ENCODE measurements around the gene OR10X1.

The OR10X1 gene

GRCh38 chr1:158554352-158554751 lies 25.3 kb downstream of the OR10X1 start, which contains the start of gene OR6Y1:
Gene OR6Y1, minus strand, starts transcription at chr1:158554405. Its CDS starts 6,300 bp downstream, at chr1:158548105.
- H3K4me3 ChIP-seq (ENCODE audit: control insufficient read depth, low read depth, low read length) = no peak within 1 kb of the TSS
- DNase-seq (ENCODE audit: low read depth) = no peak
- TF ChIP-seq, protein P1, sequence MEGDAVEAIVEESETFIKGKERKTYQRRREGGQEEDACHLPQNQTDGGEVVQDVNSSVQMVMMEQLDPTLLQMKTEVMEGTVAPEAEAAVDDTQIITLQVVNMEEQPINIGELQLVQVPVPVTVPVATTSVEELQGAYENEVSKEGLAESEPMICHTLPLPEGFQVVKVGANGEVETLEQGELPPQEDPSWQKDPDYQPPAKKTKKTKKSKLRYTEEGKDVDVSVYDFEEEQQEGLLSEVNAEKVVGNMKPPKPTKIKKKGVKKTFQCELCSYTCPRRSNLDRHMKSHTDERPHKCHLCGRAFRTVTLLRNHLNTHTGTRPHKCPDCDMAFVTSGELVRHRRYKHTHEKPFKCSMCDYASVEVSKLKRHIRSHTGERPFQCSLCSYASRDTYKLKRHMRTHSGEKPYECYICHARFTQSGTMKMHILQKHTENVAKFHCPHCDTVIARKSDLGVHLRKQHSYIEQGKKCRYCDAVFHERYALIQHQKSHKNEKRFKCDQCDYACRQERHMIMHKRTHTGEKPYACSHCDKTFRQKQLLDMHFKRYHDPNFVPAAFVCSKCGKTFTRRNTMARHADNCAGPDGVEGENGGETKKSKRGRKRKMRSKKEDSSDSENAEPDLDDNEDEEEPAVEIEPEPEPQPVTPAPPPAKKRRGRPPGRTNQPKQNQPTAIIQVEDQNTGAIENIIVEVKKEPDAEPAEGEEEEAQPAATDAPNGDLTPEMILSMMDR (conservative IDR thresholded peaks at IDR 0.05; ENCODE audit: control insufficient read depth, insufficient read depth, low read depth, low read length) = no peak

DNA sequence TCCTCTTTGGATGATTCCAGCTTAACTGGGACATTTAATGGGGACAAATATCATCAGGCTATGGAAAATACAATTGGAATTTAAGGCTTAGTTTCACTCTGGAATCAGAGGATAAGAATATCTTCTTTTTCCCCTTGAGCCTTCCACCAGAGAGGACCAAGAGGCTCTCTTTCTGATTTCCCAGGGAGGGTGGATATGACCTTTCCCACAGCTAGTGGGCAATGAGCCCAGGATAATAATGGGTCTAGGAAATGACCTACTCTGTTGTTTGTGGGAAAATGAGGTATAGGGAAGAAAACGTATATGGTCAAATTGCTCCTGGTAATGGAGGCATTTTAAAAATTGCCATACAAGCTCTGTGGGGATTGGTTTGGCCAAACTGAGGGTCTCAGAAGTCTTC lies 27.4 kb downstream of the OR10X1 start:
- TF ChIP-seq, protein P1 (conservative IDR thresholded peaks at IDR 0.05; ENCODE audit: control insufficient read depth, insufficient read depth, low read depth, low read length) = no peak
- DNase-seq (ENCODE audit: low read depth) = no peak
- no peak overlapping the region for H3K4me3 ChIP-seq (ENCODE audit: control insufficient read depth, low read depth, low read length)

GRCh38 chr1:158547533-158547932 lies 32.2 kb downstream of the OR10X1 start:
- no peak overlapping the region for H3K4me3 ChIP-seq (ENCODE audit: control insufficient read depth, low read depth, low read length)
- TF ChIP-seq, protein P1 (conservative IDR thresholded peaks at IDR 0.05; ENCODE audit: control insufficient read depth, insufficient read depth, low read depth, low read length) = no peak
- no peak for DNase-seq (ENCODE audit: low read depth)

DNA sequence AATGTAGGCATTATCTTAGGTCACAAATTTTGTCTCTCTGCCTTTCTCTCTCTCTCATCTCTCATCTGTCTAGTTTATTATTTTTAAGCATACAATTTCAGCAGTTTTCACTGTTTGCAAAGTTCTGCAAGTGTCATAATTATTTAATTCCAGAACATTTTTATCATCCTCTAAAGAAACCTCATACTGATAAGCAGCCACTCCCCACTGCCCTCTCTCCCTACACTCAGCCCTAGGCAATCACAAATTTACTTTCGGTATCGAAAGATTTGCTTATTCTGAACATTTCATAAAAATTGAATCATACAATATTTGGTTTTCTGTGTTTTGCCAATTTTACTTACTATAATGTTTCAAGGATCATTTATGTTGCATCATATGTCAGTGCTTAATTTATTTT lies 42.1 kb downstream of the OR10X1 start:
- H3K4me3 ChIP-seq (ENCODE audit: control insufficient read depth, low read depth, low read length) = no peak overlapping the region
- TF ChIP-seq, protein P1 (conservative IDR thresholded peaks at IDR 0.05; ENCODE audit: control insufficient read depth, insufficient read depth, low read depth, low read length) = no peak
- no peak for DNase-seq (ENCODE audit: low read depth)

- DNase-seq (ENCODE audit: low read depth) = no peak
- H3K4me3 ChIP-seq (ENCODE audit: control insufficient read depth, low read depth, low read length) = no peak overlapping the region
- TF ChIP-seq, protein P1 (conservative IDR thresholded peaks at IDR 0.05; ENCODE audit: control insufficient read depth, insufficient read depth, low read depth, low read length) = no peak
Observed at GRCh38 chr1:158534496-158534895, 45.2 kb downstream of the OR10X1 start.

All from fibroblast of mammary gland (primary cell).